ENCODE measurements around the gene MIPEP. TPM values are rescaled to one million over a fixed set of nuclear protein-coding genes. Genes with fewer than 3 reads are reported as not detected.
A peak's percentile ranks its signal among the peaks of the same experiment; 100 is the strongest.

MIPEP gene
- total RNA-seq, 1 experiment from 2014 or later = 18.6 TPM

DNA sequence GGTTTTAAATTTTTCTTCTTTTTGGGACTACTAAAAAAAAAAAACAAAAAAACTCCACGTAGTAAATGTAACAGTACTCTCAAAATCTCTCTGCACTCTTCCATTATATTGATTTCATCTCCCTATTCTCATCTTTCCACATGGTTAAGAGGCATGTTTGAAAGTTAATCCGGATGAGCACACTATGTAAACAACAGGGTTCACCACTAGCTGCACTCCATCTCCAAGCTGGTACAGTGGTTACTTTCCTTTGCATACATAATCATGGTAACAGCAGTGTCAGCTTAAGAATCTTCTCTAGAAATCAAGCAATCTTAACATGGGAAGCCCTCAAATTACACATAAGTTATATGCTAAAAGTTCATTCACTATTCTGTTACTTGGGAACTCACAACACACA, 92.6 kb downstream of the MIPEP start:
- CTCF ChIA-PET = no interaction called here
- intact Hi-C loops (cut with micrococcal nuclease; ENCODE audit: unreplicated experiment) = no loop called here
- H3K27ac ChIP-seq = no peak overlapping the region
- H3K4me1 ChIP-seq (replicated peaks; ENCODE audit: insufficient read depth) = no peaks in the 10 kb centered on the region
- DNase-seq = no peak
- no peaks in the 10 kb centered on the region for H3K36me3 ChIP-seq (ENCODE audit: low read depth)
- H3K9me2 ChIP-seq (ENCODE audit: insufficient read depth) = no peaks in the 10 kb centered on the region
- H3K79me2 ChIP-seq (ENCODE audit: low read depth) = no peaks in the 10 kb centered on the region
- no peak overlapping the region for H3K4me3 ChIP-seq
- H3K9me3 ChIP-seq (ENCODE audit: insufficient read depth, low read depth) = no peaks in the 10 kb centered on the region
- no TSS peak for BruUV-seq (replicated peaks)
- H2AFZ ChIP-seq = no peak overlapping the region
- H4K20me1 ChIP-seq (ENCODE audit: insufficient read depth) = no peaks in the 10 kb centered on the region
- POLR2A ChIA-PET (ENCODE audit: unreplicated experiment) = no interaction called here
- no peaks in the 10 kb centered on the region for H3K27me3 ChIP-seq (ENCODE audit: insufficient read depth, low read depth)
- no peaks in the 10 kb centered on the region for H3F3A ChIP-seq (ENCODE audit: insufficient read depth, low read depth)
- H3K4me2 ChIP-seq = no peak overlapping the region
- no peak for TF ChIP-seq EZH2 (IDR thresholded peaks at IDR 0.05; ENCODE audit: low read depth)
- TF ChIP-seq, protein P1, sequence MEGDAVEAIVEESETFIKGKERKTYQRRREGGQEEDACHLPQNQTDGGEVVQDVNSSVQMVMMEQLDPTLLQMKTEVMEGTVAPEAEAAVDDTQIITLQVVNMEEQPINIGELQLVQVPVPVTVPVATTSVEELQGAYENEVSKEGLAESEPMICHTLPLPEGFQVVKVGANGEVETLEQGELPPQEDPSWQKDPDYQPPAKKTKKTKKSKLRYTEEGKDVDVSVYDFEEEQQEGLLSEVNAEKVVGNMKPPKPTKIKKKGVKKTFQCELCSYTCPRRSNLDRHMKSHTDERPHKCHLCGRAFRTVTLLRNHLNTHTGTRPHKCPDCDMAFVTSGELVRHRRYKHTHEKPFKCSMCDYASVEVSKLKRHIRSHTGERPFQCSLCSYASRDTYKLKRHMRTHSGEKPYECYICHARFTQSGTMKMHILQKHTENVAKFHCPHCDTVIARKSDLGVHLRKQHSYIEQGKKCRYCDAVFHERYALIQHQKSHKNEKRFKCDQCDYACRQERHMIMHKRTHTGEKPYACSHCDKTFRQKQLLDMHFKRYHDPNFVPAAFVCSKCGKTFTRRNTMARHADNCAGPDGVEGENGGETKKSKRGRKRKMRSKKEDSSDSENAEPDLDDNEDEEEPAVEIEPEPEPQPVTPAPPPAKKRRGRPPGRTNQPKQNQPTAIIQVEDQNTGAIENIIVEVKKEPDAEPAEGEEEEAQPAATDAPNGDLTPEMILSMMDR (conservative IDR thresholded peaks at IDR 0.05) = no peak

DNA sequence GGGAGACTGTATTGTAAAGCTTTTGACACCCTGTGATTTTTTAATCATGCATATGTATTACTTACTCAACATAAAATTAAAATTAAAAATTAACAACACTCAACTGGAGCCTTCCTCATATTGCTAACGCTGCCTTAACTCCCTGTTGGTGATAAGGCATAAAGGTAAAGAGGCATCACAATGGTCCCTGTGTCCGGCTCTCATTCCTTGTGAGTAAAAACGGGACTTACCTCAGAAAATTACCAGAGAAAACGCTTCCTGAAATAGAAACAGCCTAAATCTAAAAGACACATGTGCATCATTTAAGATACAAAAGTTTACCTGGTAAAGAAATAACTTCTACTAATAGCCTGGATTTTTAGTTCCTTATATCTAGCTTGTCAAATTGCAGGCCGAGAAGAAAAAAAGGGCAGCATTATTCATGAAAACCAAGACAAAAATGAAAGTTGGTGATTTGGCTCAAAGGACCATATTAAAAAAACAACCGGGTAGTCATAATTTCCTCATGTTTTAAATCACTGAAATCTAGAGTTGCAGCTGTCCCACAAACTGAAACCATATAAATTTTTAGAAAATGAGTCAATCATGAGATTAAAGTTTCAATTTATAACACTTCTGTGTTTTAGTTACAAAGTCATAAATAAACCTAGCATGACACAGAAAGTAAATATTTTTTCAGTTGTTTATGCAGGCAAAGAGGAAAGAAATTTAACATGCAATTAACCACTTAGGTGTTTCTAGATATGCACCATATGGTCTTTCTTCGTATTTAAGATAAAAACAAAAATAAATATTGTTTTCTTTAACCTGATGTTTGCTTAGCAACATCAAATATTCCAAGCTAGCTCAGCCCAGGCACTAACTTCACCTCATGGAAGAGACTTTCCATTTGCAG, 94.7 kb downstream of the MIPEP start:
- Histone ChIP-seq H3K36me3 (ENCODE audit: low read depth) (no peaks in the 10 kb centered on the region), H3K9me3 (ENCODE audit: insufficient read depth, low read depth) (no peaks in the 10 kb centered on the region), H3K9me2 (ENCODE audit: insufficient read depth) (no peaks in the 10 kb centered on the region), H3F3A (ENCODE audit: insufficient read depth, low read depth) (no peaks in the 10 kb centered on the region), H3K4me3 (no peak overlapping the region), H4K20me1 (ENCODE audit: insufficient read depth) (no peaks in the 10 kb centered on the region), H3K79me2 (ENCODE audit: low read depth) (no peaks in the 10 kb centered on the region), H3K27ac (no peak overlapping the region), H3K27me3 (ENCODE audit: insufficient read depth, low read depth) (no peaks in the 10 kb centered on the region), H2AFZ (no peak overlapping the region), H3K4me1 (replicated peaks; ENCODE audit: insufficient read depth) (no peaks in the 10 kb centered on the region), H3K4me2 (no peak overlapping the region)
- TF ChIP-seq EZH2 (IDR thresholded peaks at IDR 0.05; ENCODE audit: low read depth) = no peak
- TF ChIP-seq, protein P1 (conservative IDR thresholded peaks at IDR 0.05) = no peak
- POLR2A ChIA-PET (ENCODE audit: unreplicated experiment) = interaction anchor here (0.5 kb wide), 1 partner anchor 18 kb away, joined by 3 read pairs; no protein-coding TSS in a partner anchor
- intact Hi-C loops (cut with micrococcal nuclease; ENCODE audit: unreplicated experiment) = no loop called here
- peak in 1 of 2 experiments; percentile 69 for DNase-seq
- no TSS peak for BruUV-seq (replicated peaks)
- CTCF ChIA-PET = no interaction called here

DNA sequence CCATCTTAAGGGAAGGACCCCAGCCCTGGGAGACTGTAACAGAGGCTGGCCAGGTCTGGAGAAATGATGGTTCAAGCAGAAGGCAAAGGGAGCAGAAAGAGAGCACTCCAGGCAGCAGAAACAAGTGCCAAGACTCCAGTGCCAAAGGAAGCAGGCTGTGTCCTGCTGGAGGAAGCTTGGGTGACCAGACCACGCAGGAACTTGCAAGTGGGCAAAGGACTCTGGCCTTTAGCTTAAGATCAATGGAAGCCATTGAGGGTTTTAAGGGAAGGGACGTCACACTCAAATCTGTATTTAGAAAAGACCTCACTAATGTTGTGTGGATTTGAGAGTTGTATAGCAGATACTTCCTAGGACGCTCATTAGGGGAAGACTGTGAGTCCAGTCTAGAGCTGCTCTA, 95.5 kb downstream of the MIPEP start:
- intact Hi-C loops (cut with micrococcal nuclease; ENCODE audit: unreplicated experiment) = no loop called here
- no peak overlapping the region for H3K27ac ChIP-seq
- POLR2A ChIA-PET (ENCODE audit: unreplicated experiment) = interaction anchor here (0.5 kb wide), 1 partner anchor 17 kb away, joined by 3 read pairs; no protein-coding TSS in a partner anchor
- H3K36me3 ChIP-seq (ENCODE audit: low read depth) = no peaks in the 10 kb centered on the region
- H3K79me2 ChIP-seq (ENCODE audit: low read depth) = no peaks in the 10 kb centered on the region
- DNase-seq = no peak
- TF ChIP-seq, protein P1 (conservative IDR thresholded peaks at IDR 0.05) = no peak
- no peak for TF ChIP-seq EZH2 (IDR thresholded peaks at IDR 0.05; ENCODE audit: low read depth)
- no peak overlapping the region for H3K4me2 ChIP-seq
- H3K9me3 ChIP-seq (ENCODE audit: insufficient read depth, low read depth) = no peaks in the 10 kb centered on the region
- no peak overlapping the region for H2AFZ ChIP-seq
- H4K20me1 ChIP-seq (ENCODE audit: insufficient read depth) = no peaks in the 10 kb centered on the region; the same call in 1 of the 2 replicates
- CTCF ChIA-PET = no interaction called here
- H3F3A ChIP-seq (ENCODE audit: insufficient read depth, low read depth) = no peaks in the 10 kb centered on the region
- H3K4me1 ChIP-seq (replicated peaks; ENCODE audit: insufficient read depth) = no peaks in the 10 kb centered on the region
- BruUV-seq (replicated peaks) = no TSS peak
- H3K4me3 ChIP-seq = no peak overlapping the region
- H3K27me3 ChIP-seq (ENCODE audit: insufficient read depth, low read depth) = no peaks in the 10 kb centered on the region
- no peaks in the 10 kb centered on the region for H3K9me2 ChIP-seq (ENCODE audit: insufficient read depth)

Data from PC-9 (cell line).